ENCODE data around the gene C9.
"Not testable (repeated sequence)": the region's sequence is repeated elsewhere in the genome, so short reads cannot be mapped to it uniquely, and the experiment has no call there.

C9 gene

DNA sequence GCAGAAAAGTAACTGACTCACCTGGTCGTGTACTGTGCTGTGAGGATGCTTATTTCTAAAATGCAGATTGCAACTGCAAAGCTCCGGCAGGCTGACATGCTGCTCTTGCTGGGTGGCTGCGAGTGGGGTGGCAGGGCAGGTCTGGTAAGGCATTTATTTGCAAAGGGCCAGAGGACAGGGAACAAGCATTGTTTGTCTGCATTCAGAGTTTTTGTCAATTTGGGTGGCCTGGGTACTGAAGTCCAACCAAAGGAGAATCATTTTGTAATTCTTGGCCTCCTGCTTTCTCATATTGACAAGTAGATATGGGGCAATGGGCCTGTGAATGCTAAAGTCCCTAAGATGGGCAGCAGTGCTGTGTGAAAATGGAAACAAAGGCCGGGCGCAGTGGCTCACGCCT lies at the start of gene C9:
C9 (minus strand) TSS at position 129 of the 400 bp plus-strand sequence; CDS start at position 98, 31 bp downstream.
- DNase-seq, result no peak

DNA sequence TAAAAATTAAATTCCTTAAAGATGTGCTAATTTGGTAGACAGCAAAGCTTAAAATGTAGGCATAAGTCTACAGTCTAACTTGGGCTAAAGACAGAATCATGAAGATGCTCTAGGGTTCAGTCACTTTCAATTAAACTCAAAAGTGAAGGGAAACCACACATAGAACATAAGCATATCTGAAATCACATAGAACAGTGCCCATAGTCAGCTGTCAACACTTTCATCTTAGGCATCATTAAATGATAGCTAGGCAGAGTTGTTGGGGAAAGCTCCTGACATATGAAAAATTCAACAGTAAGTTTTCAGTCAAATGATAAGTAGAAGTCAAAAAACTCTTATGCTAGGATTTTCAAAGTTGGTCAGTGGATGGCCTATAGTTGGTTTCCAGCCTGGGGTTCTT lies 49.5 kb upstream of the C9 start:
- no peak for DNase-seq

DNA sequence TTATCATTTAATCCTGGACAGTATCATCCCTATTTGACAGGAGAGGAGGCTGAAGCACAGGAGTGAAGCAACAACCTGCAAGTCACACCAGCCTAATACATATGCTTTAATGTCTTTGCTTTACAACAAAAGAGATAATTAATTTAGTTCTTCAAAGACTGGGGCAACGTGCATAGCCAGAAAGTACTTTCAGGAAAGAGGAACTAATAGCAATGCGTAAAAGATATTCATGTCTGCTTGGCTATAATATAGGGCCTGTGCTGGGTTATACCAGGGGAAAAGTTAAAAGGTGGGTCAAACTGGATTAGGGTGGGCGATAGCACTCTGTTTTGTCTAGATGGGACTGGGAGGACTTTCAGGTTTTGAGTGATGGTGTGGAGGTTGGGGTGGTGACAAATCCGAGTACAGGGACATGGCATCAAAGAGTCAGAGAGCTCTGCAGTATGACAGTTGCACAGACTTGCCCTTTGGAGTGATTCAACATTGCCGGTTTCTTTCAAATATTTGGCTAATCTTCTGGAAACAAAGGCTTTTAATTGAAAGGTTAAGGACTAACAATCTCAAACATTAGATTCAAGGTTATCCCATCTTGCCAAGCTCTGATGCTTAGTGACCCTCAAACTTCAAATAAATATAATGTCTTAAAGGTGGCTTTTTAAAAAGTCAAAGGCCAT lies 48.6 kb upstream of the C9 start:
- no peak for DNase-seq

GRCh38 chr5:39411985-39412384 lies 47.7 kb upstream of the C9 start:
- DNase-seq, result no peak

DNA sequence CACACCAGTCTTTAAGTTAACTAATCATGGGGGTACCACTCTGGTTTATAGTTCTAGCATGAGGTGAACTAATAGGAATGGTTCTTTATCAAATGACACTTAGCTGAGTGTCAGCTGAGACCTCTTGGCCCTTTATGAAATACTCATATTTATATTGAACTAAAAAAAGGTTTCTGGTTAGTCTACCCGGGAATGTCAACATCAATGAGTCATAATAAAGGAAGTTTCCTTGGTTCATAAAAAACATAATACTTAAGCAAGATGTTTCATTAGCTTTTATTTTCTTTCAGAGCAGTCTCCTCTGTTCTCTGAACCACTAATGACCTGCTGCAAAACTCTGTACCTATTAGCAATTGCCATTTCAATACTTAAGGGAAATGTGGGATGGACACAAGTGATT lies 46.8 kb upstream of the C9 start:
- DNase-seq, result no peak

DNA sequence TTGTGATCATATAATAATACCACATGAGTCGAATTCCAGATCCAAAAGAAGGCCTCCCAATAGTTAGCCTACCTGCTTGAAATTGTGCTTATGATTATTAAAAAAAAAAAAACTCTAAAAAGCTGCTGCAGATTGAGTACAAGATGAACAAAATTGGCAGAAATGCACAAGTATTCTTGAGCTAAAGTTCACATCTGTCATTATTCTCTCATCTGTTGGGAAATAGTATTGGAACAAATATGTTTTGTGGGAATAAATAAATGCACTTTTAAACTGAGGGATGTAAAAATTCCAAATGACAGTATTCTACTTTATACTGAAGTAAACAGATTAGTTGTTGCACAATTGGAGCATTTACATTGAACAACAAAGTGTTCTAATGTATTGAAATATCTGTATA lies 44.7 kb upstream of the C9 start:
- no peak for DNase-seq

DNA sequence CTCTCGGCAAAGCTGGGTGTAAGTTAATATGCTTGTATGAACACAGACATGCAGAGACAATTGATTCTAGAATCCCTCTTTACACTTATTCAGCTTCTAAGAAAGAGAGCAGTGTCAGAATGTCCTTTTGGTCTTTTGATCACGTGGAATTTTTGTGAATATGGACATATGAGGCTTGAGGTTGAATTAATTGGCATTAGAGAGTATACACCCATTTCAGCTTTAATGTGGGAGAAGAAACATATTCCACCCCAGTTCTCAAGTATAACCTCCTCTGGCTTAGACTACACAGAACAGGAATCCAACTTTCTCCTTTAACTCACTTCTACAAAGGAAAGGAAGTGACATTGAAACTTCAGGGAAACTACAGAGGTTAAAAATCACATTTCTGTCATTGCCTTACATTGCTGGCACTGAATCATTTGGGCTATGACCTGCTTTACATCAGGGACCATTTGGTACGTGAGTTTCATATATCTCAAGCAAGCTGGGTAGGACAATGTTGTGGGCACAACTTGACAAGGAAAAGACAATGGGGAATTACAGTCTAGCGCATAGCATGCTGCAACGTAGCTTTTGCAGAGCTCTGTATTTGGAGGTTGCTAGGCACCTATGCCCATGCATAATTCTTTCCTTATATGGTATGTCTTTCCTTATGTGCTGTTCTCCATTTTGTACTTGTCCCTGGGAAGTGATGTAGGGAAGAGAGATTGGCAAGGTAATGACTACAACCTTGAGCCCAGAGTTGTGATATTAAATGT lies 41.0 kb upstream of the C9 start:
- no peak for DNase-seq

DNA sequence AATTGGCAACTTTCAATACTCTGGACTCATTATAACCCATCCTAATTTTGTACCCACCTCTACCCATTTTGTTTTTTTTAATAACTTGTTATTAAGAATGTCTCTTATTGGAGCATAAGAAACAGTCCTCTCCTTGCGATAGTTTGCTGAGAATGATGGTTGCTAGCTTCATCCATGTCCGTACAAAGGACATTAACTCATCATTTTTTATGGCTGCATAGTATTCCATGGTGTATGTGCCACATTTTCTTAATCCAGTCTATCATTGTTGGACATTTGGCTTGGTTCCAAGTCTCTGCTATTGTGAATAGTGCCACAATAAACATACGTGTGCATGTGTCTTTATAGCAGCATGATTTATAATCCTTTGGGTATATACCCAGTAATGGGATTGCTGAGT lies 39.5 kb upstream of the C9 start:
- DNase-seq, result not testable (repeated sequence)

GRCh38 chr5:39402140-39402539 lies 37.8 kb upstream of the C9 start:
- DNase-seq, result not testable (repeated sequence)

- DNase-seq, result no peak
These were observed 36.7 kb upstream of the C9 start for GRCh38 chr5:39400713-39401578.

GRCh38 chr5:39399135-39400036 lies 35.1 kb upstream of the C9 start:
- DNase-seq, result no peak

DNA sequence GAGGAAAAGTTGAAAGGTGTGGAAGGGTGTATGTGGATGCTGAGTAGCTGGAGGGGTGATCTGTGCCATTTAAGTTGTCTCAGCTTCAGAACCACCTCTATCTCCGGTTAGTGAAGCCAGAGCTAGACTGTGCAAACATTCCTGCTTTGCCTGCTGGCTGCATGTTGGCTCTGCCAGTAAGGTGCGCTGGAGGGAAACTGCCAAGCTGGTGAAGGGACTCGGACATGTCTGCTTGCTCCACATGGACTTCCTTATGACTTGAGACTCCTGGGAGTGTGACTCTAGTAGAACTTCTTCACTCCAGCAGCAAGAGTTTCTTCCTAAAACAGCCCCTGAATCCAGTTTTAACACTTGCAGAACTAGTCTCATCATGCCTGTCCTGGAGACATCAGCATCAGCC lies 32.5 kb upstream of the C9 start:
- no peak for DNase-seq

- no peak for DNase-seq
These were observed 31.2 kb upstream of the C9 start for GRCh38 chr5:39395521-39395920.

DNA sequence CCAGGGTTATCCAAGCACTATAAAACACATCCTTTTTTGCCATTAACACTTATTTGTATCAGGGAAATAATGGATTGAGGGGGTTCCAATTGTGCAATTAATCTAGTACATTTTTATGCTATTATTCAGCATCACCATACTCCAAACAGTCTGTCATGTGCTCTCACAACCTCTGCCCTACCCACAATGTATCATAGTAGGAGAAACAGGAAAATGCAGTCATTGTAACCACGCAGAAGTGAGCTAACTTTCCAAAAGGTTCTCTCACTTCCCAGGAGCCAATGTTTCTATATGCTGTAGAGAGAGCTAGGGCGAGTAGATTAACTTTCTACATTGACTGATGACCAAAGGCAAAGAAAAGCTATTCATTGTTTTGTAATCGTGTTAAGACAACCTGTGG lies 30.7 kb upstream of the C9 start:
- no peak for DNase-seq

DNA sequence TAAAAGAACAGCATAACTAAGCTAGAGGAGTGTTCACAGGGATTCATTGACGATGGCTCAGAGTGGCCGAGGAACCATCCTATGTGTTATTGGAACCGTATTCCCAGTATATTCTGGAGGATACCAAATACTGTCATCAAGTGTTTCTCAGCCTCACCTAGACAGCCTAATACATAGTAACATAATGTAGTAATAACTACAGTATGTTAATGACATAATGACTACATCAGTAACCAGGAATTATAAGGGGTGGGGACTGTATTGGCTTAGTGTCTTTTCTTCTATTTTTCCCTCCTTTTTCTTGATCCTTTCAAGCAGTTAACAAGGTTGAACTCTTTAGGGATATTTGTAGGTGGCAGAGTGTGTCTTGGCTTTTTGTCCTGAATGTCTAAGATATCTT lies 26.6 kb upstream of the C9 start:
- no peak for DNase-seq

GRCh38 chr5:39387293-39387692 lies 23.0 kb upstream of the C9 start:
- no peak for DNase-seq

DNA sequence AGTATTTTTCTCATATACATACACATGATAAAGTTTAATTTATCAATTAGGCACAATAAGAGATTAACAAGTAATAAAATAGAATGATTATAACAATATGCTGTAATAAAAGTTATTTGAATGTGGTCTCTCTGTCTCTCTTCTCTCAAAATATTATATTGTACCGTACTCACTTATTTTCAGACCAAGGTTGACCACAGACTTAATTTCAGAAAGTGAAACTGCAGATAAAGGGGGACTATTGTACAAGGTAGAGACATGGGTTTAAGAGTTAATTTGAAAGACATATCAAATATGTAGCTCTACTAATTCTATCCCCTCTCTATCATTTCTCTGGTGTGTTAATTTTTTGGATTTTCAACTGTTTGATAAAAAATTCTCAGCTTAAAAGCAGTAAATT lies 20.0 kb upstream of the C9 start:
- no peak for DNase-seq

- DNase-seq, result no peak
These were observed 17.1 kb upstream of the C9 start for GRCh38 chr5:39381376-39381775.

GRCh38 chr5:39379693-39380092 lies 15.4 kb upstream of the C9 start:
- DNase-seq, result no peak

DNA sequence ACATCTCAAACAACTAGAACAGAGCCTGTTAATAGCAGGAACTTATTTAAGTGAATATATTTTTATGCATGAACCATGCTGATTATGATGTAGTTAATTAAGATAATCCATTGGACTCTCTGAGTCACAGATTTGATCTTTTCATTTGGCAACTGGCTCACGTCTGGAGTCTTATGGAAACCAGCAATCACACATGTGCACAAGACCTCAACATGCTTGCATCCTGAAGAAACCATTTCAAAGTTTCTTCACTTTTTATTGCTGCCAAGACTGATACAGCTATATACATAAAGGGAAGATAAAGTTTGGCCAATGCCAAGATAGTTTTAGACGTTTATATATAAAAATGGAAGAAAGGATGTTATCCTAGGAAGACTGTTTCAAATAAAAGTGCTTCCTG lies 13.3 kb upstream of the C9 start:
- DNase-seq, result no peak

DNA sequence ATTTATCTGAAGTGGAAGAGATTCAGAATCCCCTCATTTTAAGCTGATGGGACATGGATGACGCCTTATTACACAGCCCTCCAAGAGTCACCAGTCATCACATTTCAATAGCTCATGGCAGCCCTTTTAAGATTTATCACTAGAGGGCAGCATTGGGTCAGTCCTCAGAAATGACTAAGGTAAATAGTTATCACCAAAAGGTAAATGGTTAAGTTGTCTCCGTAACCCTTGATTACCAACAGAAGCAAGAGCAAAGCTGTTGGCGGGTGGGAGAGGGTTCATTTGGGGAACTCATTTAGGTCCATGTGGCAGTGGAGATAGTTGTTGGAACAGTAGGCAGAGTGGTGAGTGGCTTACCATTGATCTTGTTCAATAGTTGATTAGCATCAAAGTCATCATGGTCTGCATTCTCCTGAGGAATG lies 12.0 kb upstream of the C9 start:
- peak; percentile 15 for DNase-seq

DNA sequence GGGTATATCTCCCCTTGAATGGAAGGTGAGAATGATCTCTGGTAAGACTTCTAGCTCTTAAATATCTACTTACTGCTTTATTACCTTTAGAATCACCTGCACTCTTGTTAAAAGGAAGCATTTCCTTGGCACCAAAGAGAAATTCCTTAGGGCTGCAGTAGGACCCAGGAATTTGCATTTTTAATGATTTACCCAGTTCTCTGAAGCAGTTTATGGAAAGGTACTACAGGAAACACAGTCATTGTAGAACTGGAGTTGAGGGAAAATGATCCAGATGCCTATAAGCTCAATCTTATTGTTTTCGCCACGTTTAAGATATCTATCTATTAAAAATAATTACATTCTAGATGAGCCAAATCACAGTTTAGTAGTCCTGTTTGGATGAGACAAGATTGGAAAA lies 9.5 kb upstream of the C9 start:
- no peak for DNase-seq

DNA sequence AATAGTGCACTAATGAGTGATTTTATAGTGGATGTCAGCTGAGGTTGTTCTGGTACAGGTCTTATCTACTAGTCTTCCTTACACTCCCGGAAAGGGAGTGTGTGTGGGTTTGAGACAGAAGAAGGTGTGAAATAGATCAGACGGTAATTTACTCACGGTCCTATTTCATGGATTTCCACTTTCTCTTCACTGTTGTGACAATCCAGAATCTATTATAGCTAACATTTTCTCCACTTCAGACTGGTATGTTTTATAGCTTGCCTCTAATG lies 7.0 kb upstream of the C9 start:
- no peak for DNase-seq

Data from NCI-H524 treated with DMSO at 0.1 percent for 48 hours (cell line).